Peyer's patch (tissue), 4 donors: ENCODE results near the gene CCR6.

Experiments used
- CTCF ChIP-seq, 6 experiments: fragments of 450-650 bp in 4 of 6; fragments of 200-600 bp in 2 of 6; sonication (generic) in 1 of 6; IDR thresholded peaks; one replicate each; pipeline ENCODE4 v1.5.1; 2017 to 2019; ENCODE audit warnings: antibody characterized with exemption in 6 of 6, mild to moderate bottlenecking in 3 of 6, moderate library complexity in 1 of 6
- POLR2A ChIP-seq, 2 donors: fragments of 450-650 bp; IDR thresholded peaks; one replicate each; pipeline ENCODE4 v1.5.1; 2017; ENCODE audit warnings: antibody characterized with exemption in 2 of 2, mild to moderate bottlenecking in 2 of 2, moderate library complexity in 2 of 2

- no peak for TF ChIP-seq CTCF (IDR thresholded peaks at IDR 0.05)
- TF ChIP-seq POLR2A (IDR thresholded peaks at IDR 0.05) = no peak
Observed at GRCh38 chr6:167073679-167074274, 49.1 kb upstream of the CCR6 start.
